SK-N-SH (cell line): ENCODE measurements around the gene ZP4. TPM values are rescaled to one million over a fixed set of nuclear protein-coding genes. Genes with fewer than 3 reads are reported as not detected.

Experiments
- CTCF ChIA-PET: fragments of 300-600, 350-600 bp; formaldehyde crosslinking; extraction: SDS; loops from one replicate; lab custom pipeline; 2021; lab: Yijun Ruan, JAX
- POLR2A ChIA-PET: fragments of 350-600 bp; sonication (Branson Sonifier 250); formaldehyde crosslinking; extraction: SDS; loops from one replicate; lab custom pipeline; 2020; ENCODE audit warnings: antibody characterized with exemption, inconsistent platforms; lab: Yijun Ruan, JAX
- DNase-seq: peaks from one replicate; pipeline ENCODE4 v3.0.0; 2012
- H2AFZ ChIP-seq: fragments of 200-600 bp; sonication (generic); 2 replicates; pipeline ENCODE4 v1.8.1; 2016; ENCODE audit warnings: antibody characterized with exemption, mild to moderate bottlenecking, low read depth
- H3F3A ChIP-seq: fragments of 200-600 bp; sonication (generic); replicated peaks from 2 replicates; pipeline ENCODE3; 2016; ENCODE audit warnings: antibody characterized with exemption, mild to moderate bottlenecking; ENCODE audit not compliant: insufficient read depth
- H3K27ac ChIP-seq, 2 experiments: fragments of 200-500 bp in 1 of 2; fragments of 200-600 bp in 1 of 2; sonication (Bioruptor generic) in 1 of 2; sonication (generic), shearing (Covaris generic) in 1 of 2; 2 replicates each; pipeline versions ENCODE4 v1.5.1 to v1.6.1; 2014 to 2016; ENCODE audit warnings: low read depth in 2 of 2, inconsistent platforms in 1 of 2, low read length in 1 of 2, mild to moderate bottlenecking in 1 of 2, mixed read lengths in 1 of 2
- H3K27me3 ChIP-seq: fragments of 200-600 bp; sonication (generic), shearing (Covaris generic); 2 replicates; pipeline ENCODE4 v1.6.1; 2016; ENCODE audit warnings: mixed run types; ENCODE audit not compliant: insufficient read depth
- H3K36me3 ChIP-seq, 2 experiments: fragments of 200-500 bp in 1 of 2; fragments of 200-600 bp in 1 of 2; sonication (Bioruptor generic) in 1 of 2; sonication (generic) in 1 of 2; replicated peaks in 1 of 2; 2 replicates each; pipeline versions ENCODE3 to v1.5.1; 2014 to 2016; ENCODE audit warnings: low read length in 1 of 2, mild to moderate bottlenecking in 1 of 2; ENCODE audit not compliant: insufficient read depth in 2 of 2, control insufficient read depth in 1 of 2
- H3K4me1 ChIP-seq, 2 experiments: fragments of 200-500 bp in 1 of 2; fragments of 200-600 bp in 1 of 2; sonication (Bioruptor generic) in 1 of 2; sonication (generic), shearing (Covaris generic) in 1 of 2; 2 replicates each; pipeline versions ENCODE4 v1.5.1 to v1.6.1; 2014 to 2016; ENCODE audit warnings: low read depth in 1 of 2, low read length in 1 of 2, mixed run types in 1 of 2; ENCODE audit not compliant: insufficient read depth in 2 of 2, control insufficient read depth in 1 of 2
- H3K4me2 ChIP-seq: fragments of 200-600 bp; sonication (generic), shearing (Covaris generic); 2 replicates; pipeline ENCODE4 v1.6.1; 2017; ENCODE audit warnings: mixed run types
- H3K4me3 ChIP-seq, 2 experiments: fragments of 200-500 bp in 1 of 2; fragments of 200-600 bp in 1 of 2; sonication (Bioruptor generic) in 1 of 2; sonication (generic), shearing (Covaris generic) in 1 of 2; 2 replicates each; pipeline versions ENCODE4 v1.5.1 to v1.8.1; 2014 to 2016; ENCODE audit warnings: low read depth in 2 of 2, inconsistent platforms in 1 of 2, low read length in 1 of 2, mild to moderate bottlenecking in 1 of 2, mixed read lengths in 1 of 2, moderate library complexity in 1 of 2
- H3K79me2 ChIP-seq: fragments of 200-600 bp; sonication (generic); 2 replicates; pipeline ENCODE4 v1.8.1; 2017; ENCODE audit warnings: mild to moderate bottlenecking; ENCODE audit not compliant: insufficient read depth
- H3K9ac ChIP-seq: fragments of 200-600 bp; sonication (generic); 2 replicates; pipeline ENCODE4 v1.6.1; 2017; ENCODE audit warnings: mixed run types
- H3K9me2 ChIP-seq: fragments of 200-600 bp; sonication (generic); 2 replicates; pipeline ENCODE4 v1.6.1; 2017; ENCODE audit warnings: mixed run types
- H3K9me3 ChIP-seq: fragments of 200-600 bp; sonication (generic); 2 replicates; pipeline ENCODE4 v1.6.1; 2017; ENCODE audit warnings: mixed run types, mild to moderate bottlenecking, moderate library complexity
- H4K20me1 ChIP-seq: fragments of 200-600 bp; sonication (generic); 2 replicates; pipeline ENCODE4 v1.6.1; 2017; ENCODE audit warnings: mild to moderate bottlenecking, mixed run types; ENCODE audit not compliant: insufficient read depth
- CTCF ChIP-seq: fragments of 200-600 bp; sonication (generic); IDR thresholded peaks from 2 replicates; pipeline ENCODE4 v1.6.1; 2017; ENCODE audit warnings: antibody characterized with exemption, mild to moderate bottlenecking, moderate library complexity
- ELF1 ChIP-seq: IDR thresholded peaks from 2 replicates; pipeline ENCODE4 v1.4.0; 2012
- EP300 ChIP-seq, 2 experiments: IDR thresholded peaks; 2 replicates each; pipeline versions ENCODE4 v1.4.0 to v1.6.1; 2012; ENCODE audit warnings: borderline replicate concordance in 1 of 2, low read depth in 1 of 2, low read length in 1 of 2
- FOXJ3 ChIP-seq: sonication (generic); formaldehyde crosslinking; IDR thresholded peaks from 2 replicates; pipeline ENCODE4 v1.5.1; 2020; ENCODE audit warnings: mild to moderate bottlenecking, missing genetic modification reagents
- FOXM1 ChIP-seq: IDR thresholded peaks from 2 replicates; pipeline ENCODE4 v1.4.0; 2012; ENCODE audit warnings: low read depth, mild to moderate bottlenecking
- JUND ChIP-seq: IDR thresholded peaks from 2 replicates; pipeline ENCODE4 v1.4.0; 2012
- MEF2A ChIP-seq: IDR thresholded peaks from 2 replicates; pipeline ENCODE4 v1.4.0; 2012; ENCODE audit warnings: low read depth, borderline replicate concordance
- MXI1 ChIP-seq: IDR thresholded peaks from 2 replicates; pipeline ENCODE4 v1.6.1; 2012; ENCODE audit warnings: mild to moderate bottlenecking, low read depth, low read length, improper control_type of control experiment
- NFIC ChIP-seq: IDR thresholded peaks from 2 replicates; pipeline ENCODE4 v1.4.0; 2012; ENCODE audit warnings: borderline replicate concordance
- NRF1 ChIP-seq: IDR thresholded peaks from 2 replicates; pipeline ENCODE4 v1.6.1; 2012; ENCODE audit warnings: low read depth, mild to moderate bottlenecking, low read length
- PBX3 ChIP-seq: IDR thresholded peaks from 2 replicates; pipeline ENCODE4; 2012
- RCOR1 ChIP-seq: fragments of 150-350 bp; IDR thresholded peaks from 2 replicates; pipeline ENCODE4 v1.6.1; 2017; ENCODE audit warnings: antibody characterized with exemption, low read length
- RFX5 ChIP-seq: IDR thresholded peaks from 2 replicates; pipeline ENCODE4 v1.6.1; 2012; ENCODE audit warnings: mild to moderate bottlenecking, improper control_type of control experiment, low read length
- RXRA ChIP-seq: IDR thresholded peaks from 2 replicates; pipeline ENCODE4 v1.4.0; 2012; ENCODE audit warnings: low read depth, mild to moderate bottlenecking, borderline replicate concordance
- SIN3A ChIP-seq: IDR thresholded peaks from 2 replicates; pipeline ENCODE4 v1.6.1; 2012; ENCODE audit warnings: low read depth, mild to moderate bottlenecking, low read length, moderate library complexity, borderline replicate concordance
- ZBTB33 ChIP-seq: IDR thresholded peaks from 2 replicates; pipeline ENCODE4 v1.4.0; 2012; ENCODE audit warnings: low read depth, borderline replicate concordance
- WGBS: methylation state at CpG from one replicate; pipeline ENCODE4 v1.1.6; 2017; ENCODE audit warnings: low lambda C conversion rate; 5-methylcytosine and 5-hydroxymethylcytosine counted together
- polyA plus RNA-seq, 3 experiments: library from polyadenylated mRNA; depleted of rRNA; stranded (reverse); fragments of >200 nt; gene quantifications; 2 replicates each; pipeline ENCODE4 v1.2.3, GENCODE V29; 2012

Gene ZP4
- polyA plus RNA-seq, 1 of the 3 experiments (the other 2 are of a cell fraction) = not detected

GRCh38 chr1:237838320-237838719 lies 52.4 kb downstream of the ZP4 start:
- Histone ChIP-seq H3K4me2 (no peak overlapping the region), H4K20me1 (no peaks in the 10 kb centered on the region), H3K9ac (no peak overlapping the region), H3K4me3 (no peak overlapping the region), H3K36me3 (no peaks in the 10 kb centered on the region), H2AFZ (no peak overlapping the region), H3K79me2 (no peaks in the 10 kb centered on the region), H3K4me1 (peaks cover 0 to 12% of the 10 kb centered on the region in 2 experiments; a peak in 2 of 4 replicates), H3K9me3 (no peaks in the 10 kb centered on the region), H3K9me2 (no peaks in the 10 kb centered on the region), H3K27me3 (no peaks in the 10 kb centered on the region), H3F3A (no peaks in the 10 kb centered on the region), H3K27ac (no peak overlapping the region)
- WGBS = 20% methylated on average over 2 of the region's 3 CpGs
- POLR2A ChIA-PET = no interaction called here
- CTCF ChIA-PET = interaction anchor here (0.8 to 5.0 kb wide), 3 partner anchors 13 to 31 kb away, joined by 3 to 33 read pairs (median 7); no protein-coding TSS in a partner anchor
- TF ChIP-seq CTCF = no peak
- TF ChIP-seq FOXM1 = no peak
- no peak for TF ChIP-seq PBX3
- no peak for TF ChIP-seq ZBTB33
- TF ChIP-seq NRF1 = no peak
- no peak for TF ChIP-seq MEF2A
- TF ChIP-seq RXRA = no peak
- no peak for TF ChIP-seq MXI1
- no peak for TF ChIP-seq RCOR1
- TF ChIP-seq FOXJ3 = no peak
- TF ChIP-seq SIN3A = no peak
- no peak for DNase-seq

- H3K9me3 ChIP-seq = no peaks in the 10 kb centered on the region
- H3K4me3 ChIP-seq = no peak overlapping the region
- no peaks in the 10 kb centered on the region for H3K9me2 ChIP-seq
- H2AFZ ChIP-seq = no peak overlapping the region
- H3K27ac ChIP-seq = peak overlapping the region in 1 of 2 experiments; percentile 22; a peak in 1 of 4 replicates
- peaks cover 0 to 12% of the 10 kb centered on the region in 2 experiments; a peak in 2 of 4 replicates for H3K4me1 ChIP-seq
- no peak for DNase-seq
- ChIA-PET POLR2A (no interaction called here), CTCF (interaction anchor here (1.5 to 2.5 kb wide), 4 partner anchors 18 to 29 kb away, joined by 4 to 18 read pairs (median 8); no protein-coding TSS in a partner anchor)
- H3F3A ChIP-seq = no peaks in the 10 kb centered on the region
- H3K9ac ChIP-seq = no peak overlapping the region
- no peaks in the 10 kb centered on the region for H3K27me3 ChIP-seq
- TF ChIP-seq NFIC = no peak
- no peak for TF ChIP-seq EP300 (IDR thresholded peaks at IDR 0.05; ENCODE audit: borderline replicate concordance in 1 of 2, low read depth in 1 of 2, low read length in 1 of 2)
- TF ChIP-seq ELF1 = no peak
- TF ChIP-seq RFX5 = no peak
- no peak for TF ChIP-seq JUND
- TF ChIP-seq MEF2A = no peak
- no peak for TF ChIP-seq RCOR1
- no peak for TF ChIP-seq FOXJ3
- H3K79me2 ChIP-seq = no peaks in the 10 kb centered on the region
- 50% methylated on average over 3 of the region's 3 CpGs for WGBS
- H3K4me2 ChIP-seq = no peak overlapping the region
- no peaks in the 10 kb centered on the region for H3K36me3 ChIP-seq
- no peaks in the 10 kb centered on the region for H4K20me1 ChIP-seq
Observed at GRCh38 chr1:237834461-237834860, 56.3 kb downstream of the ZP4 start.
